Smooth muscle cell (in vitro differentiated cells): ENCODE measurements around the gene TMPRSS9. TPM values are rescaled to one million over a fixed set of nuclear protein-coding genes. Genes with fewer than 3 reads are reported as not detected.

Source experiments
- DNase-seq: peaks from one replicate; lab custom pipeline; 2025; ENCODE audit not compliant: unreplicated experiment; lab: John Stamatoyannopoulos, UW
- H2AFZ ChIP-seq: fragments of 200-600 bp; sonication (generic); 2 replicates; pipeline ENCODE4 v1.6.0; 2016; ENCODE audit warnings: antibody characterized with exemption, low read depth, mild to moderate bottlenecking
- H3F3A ChIP-seq: fragments of 200-600 bp; sonication (generic); 2 replicates; pipeline ENCODE4 v1.6.0; 2017; ENCODE audit warnings: antibody characterized with exemption, low read depth
- H3K27ac ChIP-seq: fragments of 200-600 bp; sonication (generic); 2 replicates; pipeline ENCODE4 v1.5.1; 2016; ENCODE audit warnings: low read depth, mild to moderate bottlenecking
- H3K27me3 ChIP-seq: fragments of 200-600 bp; sonication (generic); 2 replicates; pipeline ENCODE4 v1.6.1; 2016; ENCODE audit warnings: low read depth, mild to moderate bottlenecking
- H3K36me3 ChIP-seq: fragments of 200-600 bp; sonication (generic); 2 replicates; pipeline ENCODE4 v1.5.1; 2016; ENCODE audit warnings: low read depth
- H3K4me1 ChIP-seq: fragments of 200-600 bp; sonication (generic); 2 replicates; pipeline ENCODE4 v1.5.1; 2016; ENCODE audit warnings: low read depth
- H3K4me2 ChIP-seq: fragments of 200-600 bp; sonication (generic); 2 replicates; pipeline ENCODE4 v1.6.0; 2016; ENCODE audit warnings: mild to moderate bottlenecking
- H3K4me3 ChIP-seq: fragments of 200-600 bp; sonication (generic); 2 replicates; pipeline ENCODE4 v1.5.1; 2016; ENCODE audit warnings: mild to moderate bottlenecking
- H3K79me2 ChIP-seq: fragments of 200-600 bp; sonication (generic); 2 replicates; pipeline ENCODE4 v1.6.0; 2016; ENCODE audit warnings: low read depth, mild to moderate bottlenecking
- H3K9ac ChIP-seq: fragments of 200-600 bp; sonication (generic); 2 replicates; pipeline ENCODE4 v1.6.0; 2016; ENCODE audit warnings: low read depth
- H3K9me3 ChIP-seq: fragments of 200-600 bp; sonication (generic); replicated peaks from 2 replicates; pipeline ENCODE4 v1.5.1; 2016; ENCODE audit warnings: low read depth
- H4K20me1 ChIP-seq: fragments of 200-600 bp; sonication (generic); 2 replicates; pipeline ENCODE4 v1.6.0; 2016; ENCODE audit warnings: low read depth
- CTCF ChIP-seq: fragments of 200-600 bp; sonication (generic); IDR thresholded peaks from 2 replicates; pipeline ENCODE4 v1.5.1; 2017; ENCODE audit warnings: borderline replicate concordance, mild to moderate bottlenecking, antibody characterized with exemption; ENCODE audit not compliant: insufficient read depth, poor library complexity, severe bottlenecking
- WGBS: methylation state at CpG from one replicate; pipeline ENCODE4 v1.1.7; 2016; ENCODE audit warnings: low lambda C conversion rate; 5-methylcytosine and 5-hydroxymethylcytosine counted together
- polyA plus RNA-seq: library from polyadenylated mRNA; unstranded; fragments of >200 nt; fragmentation: Nextera tagmentation; extraction: Ambion mirVana; gene quantifications from 2 replicates; pipeline ENCODE4 v1.2.1, GENCODE V29; 2016
- total RNA-seq: library from RNA; depleted of rRNA; stranded (reverse); fragments of >200 nt; gene quantifications from 2 replicates; pipeline ENCODE4 v1.2.3, GENCODE V29; 2014

Gene TMPRSS9
- total and polyA plus RNA-seq, 2 experiments from 2014 or later = 0.05 TPM; not detected in 1

- Histone ChIP-seq H3K27me3 (no peaks in the 10 kb centered on the region), H3K79me2 (no peaks in the 10 kb centered on the region), H3K4me2 (no peak overlapping the region), H3K4me3 (no peak overlapping the region), H2AFZ (no peak overlapping the region), H3K36me3 (no peaks in the 10 kb centered on the region), H3K9ac (no peak overlapping the region), H3F3A (no peaks in the 10 kb centered on the region), H4K20me1 (no peaks in the 10 kb centered on the region), H3K4me1 (no peaks in the 10 kb centered on the region), H3K27ac (no peak overlapping the region), H3K9me3 (no peaks in the 10 kb centered on the region)
- 75% methylated on average over 11 of the region's 11 CpGs for WGBS
- no peak for DNase-seq
- TF ChIP-seq CTCF = no peak
Measured at GRCh38 chr19:2372076-2372612, 12.1 kb downstream of the TMPRSS9 start.

GRCh38 chr19:2374808-2375207, 14.7 kb downstream of the TMPRSS9 start:
- Histone ChIP-seq H3K36me3 (no peaks in the 10 kb centered on the region), H4K20me1 (no peaks in the 10 kb centered on the region), H3F3A (no peaks in the 10 kb centered on the region), H3K9me3 (no peaks in the 10 kb centered on the region), H3K4me1 (no peaks in the 10 kb centered on the region), H3K79me2 (no peaks in the 10 kb centered on the region), H3K4me2 (no peak overlapping the region), H3K4me3 (no peak overlapping the region), H3K27ac (no peak overlapping the region), H2AFZ (no peak overlapping the region), H3K9ac (no peak overlapping the region), H3K27me3 (no peaks in the 10 kb centered on the region)
- no peak for DNase-seq
- 88% methylated on average over 13 of the region's 13 CpGs for WGBS
- no peak for TF ChIP-seq CTCF

DNA sequence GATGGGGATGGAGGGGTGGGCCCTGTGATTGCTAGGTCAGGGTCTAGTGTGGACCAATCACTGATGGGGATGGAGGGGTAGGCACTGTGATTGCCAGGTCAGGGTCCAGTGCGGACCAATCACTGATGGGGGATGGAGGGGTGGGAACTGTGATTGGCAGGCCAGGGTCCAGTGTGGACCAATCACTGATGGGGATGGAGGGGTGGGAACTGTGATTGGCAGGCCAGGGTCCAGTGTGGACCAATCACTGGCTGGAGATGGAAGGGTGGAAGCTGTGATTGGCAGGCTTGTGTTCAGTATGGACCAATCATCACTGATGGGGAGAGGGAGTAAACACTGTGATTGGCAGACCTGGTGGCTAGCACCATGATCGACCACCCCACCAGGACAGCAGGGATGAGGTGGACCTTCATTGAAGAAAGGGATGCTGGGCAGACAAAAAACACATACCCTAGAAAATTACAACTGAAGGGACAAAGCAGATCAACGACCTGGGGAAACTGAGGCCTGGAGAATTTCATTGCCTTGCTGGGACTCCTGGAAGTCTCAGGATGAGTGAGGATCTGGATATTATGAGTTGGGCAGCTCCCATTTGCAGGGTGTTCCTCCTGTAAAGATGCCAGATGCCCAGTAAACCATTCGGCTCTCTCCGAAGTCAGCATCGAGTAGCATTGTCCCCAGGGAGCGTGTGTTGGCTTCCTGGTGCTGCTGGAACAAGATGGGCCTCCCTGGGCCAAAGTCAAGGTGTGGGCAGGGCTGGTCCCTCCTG, 15.5 kb downstream of the TMPRSS9 start:
- 95% methylated on average over 7 of the region's 7 CpGs for WGBS
- DNase-seq = no peak
- H3K4me2 ChIP-seq = no peak overlapping the region
- H3F3A ChIP-seq = no peaks in the 10 kb centered on the region
- H2AFZ ChIP-seq = no peak overlapping the region
- no peak overlapping the region for H3K4me3 ChIP-seq
- no peaks in the 10 kb centered on the region for H3K27me3 ChIP-seq
- no peaks in the 10 kb centered on the region for H3K36me3 ChIP-seq
- H4K20me1 ChIP-seq = no peaks in the 10 kb centered on the region
- H3K4me1 ChIP-seq = no peaks in the 10 kb centered on the region
- H3K79me2 ChIP-seq = no peaks in the 10 kb centered on the region
- H3K9ac ChIP-seq = no peak overlapping the region
- no peak overlapping the region for H3K27ac ChIP-seq
- H3K9me3 ChIP-seq = peaks cover under 1% of the 10 kb centered on the region
- TF ChIP-seq CTCF = no peak
